Measurements from ENCODE around the gene CIPC.

Gene CIPC

GRCh38 chr14:77067632-77068516, 30.2 kb upstream of the CIPC start:
- intact Hi-C loops (cut with DNase I): no loop called here
- DNase-seq: peak; percentile 48 to 91 (median 80)

DNA sequence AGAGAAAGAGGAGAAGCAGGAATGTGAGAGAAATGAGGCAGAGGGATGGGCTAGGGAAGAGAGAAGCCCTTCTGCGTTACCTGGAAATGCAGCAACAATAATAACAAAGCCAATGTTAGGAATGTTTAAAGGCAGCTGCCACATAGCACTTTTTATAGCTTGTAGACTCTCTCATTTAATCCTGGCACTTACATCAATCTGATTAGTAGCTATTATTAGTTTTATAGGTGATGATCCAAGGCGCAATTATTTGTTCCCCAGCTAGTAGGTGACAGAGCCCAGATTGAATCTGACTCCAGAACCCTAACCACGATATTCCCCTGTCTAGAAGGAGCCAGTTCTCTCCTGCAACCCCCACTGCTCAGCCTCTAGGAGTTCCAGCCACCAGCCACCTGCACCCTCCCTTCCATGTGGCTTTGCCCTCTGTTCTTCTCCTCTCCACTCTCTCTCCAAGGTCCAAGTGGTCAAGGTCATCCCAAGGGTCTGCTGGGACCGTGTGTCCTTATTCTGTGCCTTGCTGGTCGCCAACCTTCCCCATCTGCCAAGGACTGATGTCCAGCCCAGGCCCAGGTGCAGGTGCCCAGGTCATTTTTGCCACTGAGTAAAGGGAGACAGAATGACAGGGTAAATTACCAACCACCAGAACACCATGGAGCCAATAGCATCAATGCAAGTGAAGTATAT, 29.4 kb upstream of the CIPC start:
- peak in 1 of 42 donors; percentile 12 for DNase-seq
- intact Hi-C loops (cut with DNase I): no loop called here

DNA sequence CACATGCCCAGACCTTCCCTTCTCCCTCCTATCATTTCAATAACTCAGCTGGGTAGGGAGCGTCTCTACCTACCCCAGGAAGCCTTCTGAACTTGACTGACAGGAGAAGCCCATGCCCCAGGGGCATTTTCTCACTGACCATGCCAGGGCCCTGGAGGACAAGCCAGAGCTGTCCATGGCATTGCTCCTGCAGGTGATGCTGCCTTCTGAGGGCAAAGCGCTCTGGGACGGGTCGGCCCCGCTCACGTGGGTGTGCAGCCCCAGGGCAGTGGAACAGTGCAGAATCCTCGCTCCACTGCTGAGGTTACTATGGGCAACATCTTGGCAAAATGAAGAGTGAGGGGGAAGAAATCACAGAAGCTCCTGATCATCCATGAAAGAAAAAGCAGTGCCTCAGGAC, 28.5 kb upstream of the CIPC start:
- intact Hi-C loops (cut with DNase I): no loop called here
- DNase-seq: peak in 1 of 42 donors; percentile 12

DNA sequence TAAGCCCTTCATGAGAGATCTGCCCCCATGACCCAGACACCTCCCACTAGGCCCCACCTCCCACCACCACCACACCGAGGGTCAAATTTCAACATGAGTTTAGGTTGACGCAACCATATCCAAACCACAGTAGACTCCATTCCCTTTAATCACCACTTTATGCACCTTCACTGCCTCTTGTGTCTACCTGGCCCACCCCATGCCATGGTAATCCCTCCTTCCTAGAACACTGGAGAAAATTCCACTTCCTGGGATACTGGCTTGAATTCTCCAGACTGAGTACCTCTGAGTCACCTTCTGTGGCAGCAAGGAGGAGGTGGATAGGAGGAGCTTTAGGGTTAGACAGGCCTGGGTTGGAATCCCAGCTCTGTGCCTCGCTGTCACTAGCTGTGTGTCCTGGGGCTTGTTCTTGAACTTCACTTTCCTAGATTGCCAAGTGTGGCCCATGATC, 26.1 kb upstream of the CIPC start:
- intact Hi-C loops (cut with DNase I): loop anchor here (2.0 kb wide), 2 partner anchors 159 to 199 kb away; no protein-coding TSS in a partner anchor

GRCh38 chr14:77074969-77075368, 23.1 kb upstream of the CIPC start:
- DNase-seq: peak in 1 of 42 donors; percentile 13
- intact Hi-C loops (cut with DNase I): no loop called here

More for the DNA sequence above, 26.1 kb upstream of the CIPC start:
- peak in 1 of 42 donors; percentile 6 for DNase-seq

DNA sequence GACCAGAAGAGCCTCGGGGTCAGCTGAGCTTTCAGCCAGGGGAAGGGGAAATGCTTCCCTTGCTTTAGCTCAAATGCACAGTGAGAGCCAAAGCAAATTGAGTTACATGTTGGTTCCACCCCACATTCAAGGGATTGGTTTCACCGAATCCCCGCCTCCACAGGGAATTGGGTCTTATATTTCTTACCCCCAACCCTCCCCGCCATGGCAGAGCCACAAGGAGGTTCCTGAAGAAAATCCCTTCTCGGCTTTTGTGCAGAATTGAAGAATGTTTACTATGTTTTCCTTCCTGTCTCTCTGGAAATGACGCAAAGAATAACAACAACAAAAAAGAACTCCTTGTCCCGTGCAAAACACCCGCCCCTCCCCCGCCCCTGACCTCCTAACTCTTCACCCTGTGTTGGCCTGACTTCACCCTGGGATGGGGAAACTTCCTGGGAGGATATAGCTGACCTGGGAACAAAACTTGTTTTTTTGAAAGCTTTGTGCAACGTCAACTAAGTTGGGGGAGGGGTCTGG, 21.9 kb upstream of the CIPC start:
- peak in 1 of 42 donors; percentile 11 for DNase-seq

DNA sequence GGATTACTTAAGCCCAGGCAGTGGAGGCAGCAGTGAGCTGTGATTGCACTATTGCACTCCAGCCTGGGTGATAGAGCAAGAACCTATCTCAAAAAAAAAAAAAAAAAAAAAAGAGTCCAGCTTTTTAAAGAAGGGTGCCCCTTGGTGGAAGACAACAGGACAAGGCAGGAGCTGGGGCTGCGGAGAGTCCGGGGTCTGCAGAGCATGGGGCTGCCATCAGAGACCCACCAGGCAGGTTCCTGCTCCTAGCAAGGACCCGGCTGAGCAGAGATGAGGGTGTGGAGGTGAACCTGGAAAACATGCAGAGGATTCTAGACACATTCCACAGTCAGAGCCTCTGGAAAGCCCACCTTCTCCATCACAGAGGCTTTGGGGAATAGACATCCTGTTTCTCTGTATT, 21.0 kb upstream of the CIPC start:
- intact Hi-C loops (cut with DNase I): no loop called here

More for the DNA sequence above, 21.9 kb upstream of the CIPC start:
- intact Hi-C loops (cut with DNase I): no loop called here

DNA sequence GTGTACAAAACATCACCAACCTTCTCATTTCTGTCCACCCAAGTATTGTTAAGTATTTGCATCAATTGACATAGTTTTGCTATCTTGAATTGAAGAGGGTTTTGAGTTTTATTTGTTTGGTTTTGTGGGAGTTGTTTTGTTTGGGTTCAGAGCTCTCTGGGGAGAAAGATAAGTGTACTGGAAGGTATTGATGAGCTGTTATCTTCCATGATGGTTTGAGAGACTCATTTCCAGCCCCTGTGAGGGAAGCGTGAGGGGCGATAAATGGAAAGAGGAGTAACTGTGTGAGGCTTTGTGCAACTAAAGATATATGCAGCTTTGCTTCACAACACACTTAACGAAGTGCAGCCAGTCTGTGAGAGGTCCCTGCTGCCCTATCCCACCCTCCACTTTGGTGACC, 15.7 kb upstream of the CIPC start:
- intact Hi-C loops (cut with DNase I): no loop called here
- no peak for DNase-seq

More for the DNA sequence above, 21.0 kb upstream of the CIPC start:
- DNase-seq: peak in 1 of 42 donors; percentile 13

DNA sequence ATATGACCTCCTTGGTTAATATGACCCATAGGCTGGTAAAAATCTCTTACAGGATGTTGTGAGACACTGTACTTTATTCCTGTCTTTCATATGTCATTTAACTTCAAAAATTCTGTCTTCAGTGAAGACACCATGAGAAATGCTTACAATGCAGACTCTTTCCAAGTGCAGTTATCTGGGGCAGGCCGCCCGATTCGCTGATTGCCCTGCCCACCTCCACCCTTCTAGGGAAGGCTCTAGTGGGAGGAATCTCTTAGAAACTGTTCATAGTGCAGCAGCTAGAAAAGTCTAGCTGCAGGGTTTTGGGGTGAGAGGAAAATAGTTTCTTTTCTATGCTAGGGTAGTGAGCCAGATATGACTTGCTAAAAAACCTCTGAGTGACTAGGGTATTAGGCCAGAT, 15.0 kb upstream of the CIPC start:
- intact Hi-C loops (cut with DNase I): no loop called here
- peak in 40 of 42 donors; percentile 41 to 90 (median 68) for DNase-seq

- intact Hi-C loops (cut with DNase I): no loop called here
- no peak for DNase-seq
These were observed 13.1 kb upstream of the CIPC start for GRCh38 chr14:77084985-77085384.

DNA sequence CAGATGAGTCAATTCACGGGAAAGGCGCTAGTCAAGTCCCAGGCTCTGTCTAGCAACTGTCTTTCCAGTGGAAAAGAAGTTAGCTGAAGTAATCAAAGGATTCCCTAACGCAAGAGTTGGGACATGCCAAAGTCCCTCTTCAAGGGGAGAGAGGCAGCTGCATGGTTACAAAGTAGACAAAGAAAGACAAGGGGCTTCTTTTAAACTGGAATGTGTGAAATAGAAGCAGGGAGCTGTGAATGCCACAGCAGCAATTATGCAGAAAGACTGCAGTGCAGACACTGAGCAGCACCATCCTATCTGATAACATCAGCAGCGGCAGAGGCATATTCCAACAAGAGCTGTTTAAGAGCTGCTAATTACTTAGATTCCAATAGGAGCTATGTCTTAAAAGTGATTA, 12.5 kb upstream of the CIPC start:
- intact Hi-C loops (cut with DNase I): no loop called here
- no peak for DNase-seq

DNA sequence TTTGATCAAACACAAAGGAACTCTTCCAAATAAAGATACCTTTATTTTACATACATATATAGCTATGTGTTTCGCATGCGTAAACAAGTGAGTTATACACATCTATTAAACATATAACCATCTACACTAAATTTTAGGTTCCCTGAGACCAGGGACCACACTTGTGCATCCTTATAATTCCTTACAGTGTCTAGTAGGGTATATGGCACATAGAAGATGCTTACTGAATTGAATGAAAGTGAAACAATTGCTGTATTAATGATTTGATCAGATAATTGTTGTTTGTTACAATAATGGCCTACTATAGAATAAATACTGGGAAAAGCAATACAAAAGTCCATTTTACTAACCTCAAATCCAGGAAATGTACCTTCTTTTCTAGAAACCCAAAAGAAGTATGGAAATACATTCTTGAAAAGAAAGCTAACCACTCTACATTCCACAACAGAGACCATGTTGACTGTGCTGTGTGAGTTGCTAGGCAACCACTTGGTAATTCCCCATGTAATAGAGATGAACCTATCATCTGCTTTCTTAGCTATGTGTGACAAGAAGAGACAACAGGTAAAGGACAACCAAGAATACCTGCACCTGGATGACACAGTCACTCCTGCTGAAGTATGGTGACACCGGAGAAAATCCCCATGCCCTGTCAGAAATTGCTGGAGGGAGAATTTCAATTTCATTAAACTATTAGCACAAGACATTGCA, 11.9 kb upstream of the CIPC start:
- DNase-seq: no peak
- intact Hi-C loops (cut with DNase I): no loop called here

DNA sequence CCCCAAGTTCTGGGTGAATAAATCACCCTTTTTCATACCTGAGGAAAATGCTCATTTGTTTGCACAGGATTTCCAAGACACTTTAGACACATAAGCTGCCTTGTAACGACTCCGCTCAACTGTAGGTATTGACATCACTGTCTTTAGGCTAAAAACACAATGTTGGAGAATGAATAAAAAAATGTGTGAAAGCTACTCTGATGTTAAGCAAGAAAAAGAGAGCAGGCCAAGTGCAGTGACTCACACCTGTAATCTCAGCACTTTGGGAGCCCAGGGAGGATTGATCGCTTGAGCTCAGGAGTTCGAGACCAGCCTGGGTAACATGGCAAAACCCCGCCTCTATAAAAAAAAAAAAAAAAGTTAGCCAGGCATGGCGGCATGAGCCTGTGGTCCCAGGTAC, 11.1 kb upstream of the CIPC start:
- intact Hi-C loops (cut with DNase I): no loop called here
- DNase-seq: no peak

DNA sequence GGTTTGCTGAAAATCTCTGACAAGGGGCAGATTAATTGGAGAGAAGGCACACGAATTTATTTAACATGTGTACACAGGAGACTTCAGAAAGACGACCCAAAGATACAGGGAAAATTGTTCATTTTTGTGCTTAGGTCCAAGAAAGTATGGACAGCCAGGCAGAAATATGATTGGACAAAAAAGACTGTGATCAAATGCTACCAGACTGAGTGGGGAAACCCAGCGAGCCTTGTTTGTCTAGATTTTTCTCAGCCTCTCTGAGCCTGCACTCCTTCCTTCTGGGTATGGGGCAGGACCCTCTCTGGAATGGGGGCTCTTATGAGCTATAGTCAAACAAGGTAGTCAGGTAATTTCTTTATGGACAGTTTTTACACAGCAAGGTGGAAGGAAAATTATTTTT, 10.4 kb upstream of the CIPC start:
- no peak for DNase-seq
- intact Hi-C loops (cut with DNase I): no loop called here

GRCh38 chr14:77088219-77088618, 9.8 kb upstream of the CIPC start:
- no peak for DNase-seq
- intact Hi-C loops (cut with DNase I): no loop called here

- intact Hi-C loops (cut with DNase I): no loop called here
- peak in 1 of 42 donors; percentile 31 for DNase-seq
These were observed 9.4 kb upstream of the CIPC start for GRCh38 chr14:77088645-77089044.

DNA sequence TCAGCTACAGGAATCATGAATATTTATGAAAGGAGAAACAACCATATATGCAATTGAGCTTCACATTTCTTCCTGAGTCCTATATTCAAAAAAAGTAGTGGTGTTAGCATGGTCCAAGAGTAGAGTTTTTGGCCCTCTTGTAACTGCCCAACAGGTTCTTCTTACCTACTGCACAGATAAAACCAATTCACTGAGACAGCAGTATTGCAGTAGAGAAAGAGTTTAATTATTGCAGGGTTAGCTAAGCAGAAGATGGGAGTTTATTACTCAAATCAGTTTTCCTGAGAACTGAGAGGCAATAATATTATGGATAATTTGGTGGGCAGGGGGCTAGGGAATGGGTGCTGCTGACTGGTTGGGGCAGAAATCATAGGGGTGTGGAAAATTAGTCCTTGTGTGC, 6.5 kb upstream of the CIPC start:
- intact Hi-C loops (cut with DNase I): no loop called here
- no peak for DNase-seq

- intact Hi-C loops (cut with DNase I): no loop called here
- DNase-seq: no peak
These were observed 5.4 kb upstream of the CIPC start for GRCh38 chr14:77092676-77093075.

DNA sequence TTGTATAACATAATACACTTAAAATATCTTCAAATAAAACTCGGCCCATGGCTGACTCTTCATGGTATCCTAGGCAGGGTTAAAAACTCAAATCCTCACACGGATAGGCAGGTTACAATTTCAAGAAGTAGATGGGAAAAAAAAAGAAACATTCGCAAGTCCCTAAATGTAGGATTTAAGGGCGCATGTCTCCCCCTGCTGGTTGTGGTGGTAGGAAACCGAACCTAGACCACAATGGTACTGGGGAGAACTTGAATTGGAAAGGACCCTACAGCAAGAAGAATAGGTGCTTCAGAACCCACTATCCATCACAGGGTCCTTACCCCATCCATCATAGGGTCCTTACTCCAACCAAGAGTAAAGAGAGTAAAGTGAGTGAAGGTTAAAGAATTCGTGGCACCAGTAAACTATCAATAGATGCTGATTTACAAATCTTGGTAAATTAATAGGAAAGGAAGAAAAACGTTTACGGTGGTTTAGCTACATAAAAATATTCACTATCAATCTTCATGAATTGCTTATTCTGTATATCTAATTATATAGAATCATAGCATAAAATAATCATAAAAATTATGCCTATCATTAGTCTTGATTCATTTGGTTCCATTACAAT, 3.3 kb upstream of the CIPC start:
- intact Hi-C loops (cut with DNase I): no loop called here
- peak; percentile 58 to 93 (median 82) for DNase-seq
